Measurements from ENCODE around the gene MED28.

The MED28 gene

DNA sequence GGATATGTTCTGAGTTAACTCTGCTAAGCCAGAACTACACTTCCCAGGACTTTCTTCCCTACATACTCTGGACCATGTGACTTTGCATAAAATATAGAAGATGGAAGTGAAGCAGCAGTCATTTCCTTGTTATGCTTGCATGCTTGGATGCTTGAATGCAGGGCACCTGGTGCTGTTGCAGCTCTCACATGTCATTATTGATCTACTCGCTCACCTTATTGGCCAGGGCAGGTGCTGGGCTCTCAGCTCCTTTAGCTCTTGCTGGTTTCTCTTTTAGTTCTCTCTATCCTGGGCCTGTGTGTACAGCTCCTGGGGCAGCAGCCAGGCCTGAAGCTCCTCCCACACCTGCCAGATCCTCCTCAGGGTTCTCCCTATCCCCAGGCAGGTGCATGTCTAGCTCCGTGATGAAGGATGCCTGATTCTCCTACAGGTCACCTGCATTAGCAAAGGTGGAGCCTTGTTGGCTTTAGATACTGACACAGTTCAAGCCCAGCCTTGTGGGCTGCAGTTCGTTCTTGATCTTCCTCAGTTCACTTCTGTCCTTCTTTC is 53.3 kb downstream of the MED28 start:
- WGBS, 2 donors (ENCODE audit: extremely low coverage in 2 of 2, insufficient read length in 2 of 2, insufficient replicate concordance in 1 of 2): no CpG with 5 or more reads among the region's 3 CpGs
- DNase-seq (ENCODE audit: low spot score): no peak
- no peak overlapping the region for H2BK5ac ChIP-seq (ENCODE audit: low read length)
- H2BK12ac ChIP-seq (ENCODE audit: low read length): no peak overlapping the region
- peaks cover 0 to 3% (median 0%) of the 10 kb centered on the region in 3 experiments for H3K27me3 ChIP-seq (ENCODE audit: control insufficient read depth in 3 of 3, insufficient read depth in 3 of 3, low read depth in 1 of 3, low read length in 3 of 3)
- no peak overlapping the region for H4K8ac ChIP-seq (ENCODE audit: low read depth, low read length)
- peaks cover 0 to 2% of the 10 kb centered on the region in 2 donors for H3K9me3 ChIP-seq (replicated peaks in 1 of 2; ENCODE audit: control insufficient read depth in 2 of 2, insufficient read depth in 1 of 2, low read depth in 1 of 2, low read length in 2 of 2)
- H3K4me1 ChIP-seq (ENCODE audit: control insufficient read depth in 2 of 2, insufficient read depth in 1 of 2, low read depth in 1 of 2, low read length in 2 of 2): no peaks in the 10 kb centered on the region
- no peak overlapping the region for H2BK15ac ChIP-seq (ENCODE audit: low read length)
- no peak overlapping the region for H3K4me3 ChIP-seq (ENCODE audit: low read length in 2 of 2)
- H3K14ac ChIP-seq (ENCODE audit: low read length): no peak overlapping the region
- H3K36me3 ChIP-seq (replicated peaks in 1 of 2; ENCODE audit: control insufficient read depth in 2 of 2, insufficient read depth in 2 of 2, low read length in 2 of 2): peaks cover 0 to 2% of the 10 kb centered on the region in 2 donors
- H3K9ac ChIP-seq (ENCODE audit: low read depth, low read length, poor library complexity): no peak overlapping the region
- H3K4ac ChIP-seq (ENCODE audit: low read length): no peak overlapping the region
- H4K91ac ChIP-seq (ENCODE audit: low read depth, low read length, poor library complexity): no peak overlapping the region
- no peak overlapping the region for H3K18ac ChIP-seq (ENCODE audit: low read length)
- no peak overlapping the region for H2AFZ ChIP-seq (ENCODE audit: low read length)
- no peak overlapping the region for H2AK5ac ChIP-seq (ENCODE audit: low read depth, low read length)
- no peak overlapping the region for H3K27ac ChIP-seq (replicated peaks; ENCODE audit: low read length)
- H3K23ac ChIP-seq (ENCODE audit: low read depth, low read length, poor library complexity): no peak overlapping the region
- no peak overlapping the region for H2BK120ac ChIP-seq (ENCODE audit: low read depth, low read length)
- no peak overlapping the region for H3K4me2 ChIP-seq (ENCODE audit: insufficient read depth, low read length, poor library complexity, severe bottlenecking)
- H3K79me1 ChIP-seq (ENCODE audit: low read depth, low read length): no peaks in the 10 kb centered on the region

DNA sequence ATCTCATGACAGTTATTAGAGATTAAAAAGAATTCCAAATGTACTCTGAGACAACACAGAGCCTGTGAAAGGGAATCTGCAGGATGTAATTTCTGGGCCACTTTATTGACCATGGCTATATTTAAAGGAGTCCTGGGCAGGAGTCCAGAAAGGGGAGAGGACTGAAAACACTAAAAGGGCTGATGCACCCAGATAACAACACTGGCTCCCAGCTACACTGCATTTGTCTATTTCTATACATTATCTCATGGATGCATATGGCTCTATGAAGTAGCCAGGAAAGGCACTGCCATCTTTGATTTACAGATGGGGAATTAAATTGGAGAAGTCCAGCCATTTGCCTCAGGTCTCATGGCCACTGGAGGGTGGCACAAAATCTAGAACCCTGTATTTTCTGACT is 56.0 kb downstream of the MED28 start:
- Histone ChIP-seq H3K14ac (ENCODE audit: low read length) (no peak overlapping the region), H2BK120ac (ENCODE audit: low read depth, low read length) (no peak overlapping the region), H4K8ac (ENCODE audit: low read depth, low read length) (no peak overlapping the region), H3K4me3 (ENCODE audit: low read length in 2 of 2) (no peak overlapping the region), H3K9ac (ENCODE audit: low read depth, low read length, poor library complexity) (no peak overlapping the region), H3K23ac (ENCODE audit: low read depth, low read length, poor library complexity) (no peak overlapping the region), H4K91ac (ENCODE audit: low read depth, low read length, poor library complexity) (no peak overlapping the region), H2BK5ac (ENCODE audit: low read length) (no peak overlapping the region), H3K79me1 (ENCODE audit: low read depth, low read length) (no peaks in the 10 kb centered on the region), H2AFZ (ENCODE audit: low read length) (no peak overlapping the region), H2AK5ac (ENCODE audit: low read depth, low read length) (no peak overlapping the region), H3K27ac (replicated peaks; ENCODE audit: low read length) (no peak overlapping the region), H3K36me3 (replicated peaks in 1 of 2; ENCODE audit: control insufficient read depth in 2 of 2, insufficient read depth in 2 of 2, low read length in 2 of 2) (peaks cover 0 to 2% of the 10 kb centered on the region in 2 donors), H3K9me3 (replicated peaks in 1 of 2; ENCODE audit: control insufficient read depth in 2 of 2, insufficient read depth in 1 of 2, low read depth in 1 of 2, low read length in 2 of 2) (peaks cover 0 to 2% of the 10 kb centered on the region in 2 donors), H3K4me2 (ENCODE audit: insufficient read depth, low read length, poor library complexity, severe bottlenecking) (no peak overlapping the region), H2BK15ac (ENCODE audit: low read length) (no peak overlapping the region), H3K27me3 (ENCODE audit: control insufficient read depth in 3 of 3, insufficient read depth in 3 of 3, low read depth in 1 of 3, low read length in 3 of 3) (peaks cover 0 to 3% (median 0%) of the 10 kb centered on the region in 3 experiments), H3K18ac (ENCODE audit: low read length) (no peak overlapping the region), H3K4me1 (ENCODE audit: control insufficient read depth in 2 of 2, insufficient read depth in 1 of 2, low read depth in 1 of 2, low read length in 2 of 2) (no peaks in the 10 kb centered on the region), H2BK12ac (ENCODE audit: low read length) (no peak overlapping the region), H3K4ac (ENCODE audit: low read length) (no peak overlapping the region)
- DNase-seq (ENCODE audit: low spot score): no peak

DNA sequence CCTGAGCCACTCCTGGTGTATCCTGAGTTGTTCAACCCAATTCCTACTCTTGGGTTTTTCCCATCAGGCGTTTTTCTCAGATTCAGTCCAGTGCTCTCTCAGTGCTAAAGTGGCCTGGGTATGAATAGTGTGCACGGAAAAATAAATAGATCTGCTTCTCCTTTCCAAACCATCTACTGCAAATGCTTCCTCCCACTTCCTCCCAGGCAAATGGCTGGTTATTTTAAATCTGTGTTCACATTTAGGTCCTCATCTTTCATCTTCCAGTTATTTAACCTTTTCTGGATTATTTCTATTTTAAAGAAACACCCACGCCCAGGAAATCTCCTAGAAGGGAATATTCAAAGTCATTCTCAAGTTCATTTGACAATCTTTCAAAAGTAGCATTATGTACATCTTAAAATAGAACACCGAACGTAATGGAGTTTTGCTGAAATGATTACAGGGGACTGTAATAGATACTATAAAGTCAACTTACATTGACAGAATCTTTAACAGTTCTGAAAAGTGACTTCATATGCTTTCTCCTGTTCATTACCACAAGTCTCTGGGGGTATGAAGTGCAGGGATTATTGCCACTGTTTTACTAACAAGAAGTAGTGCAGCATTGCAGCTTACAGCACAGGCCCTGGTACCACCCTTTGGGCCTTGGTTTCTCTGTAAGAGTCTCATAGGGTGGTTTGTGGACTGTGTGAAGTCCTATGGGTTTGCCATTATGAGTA is 66.3 kb downstream of the MED28 start:
- H2AFZ ChIP-seq (ENCODE audit: low read length): no peak overlapping the region
- H3K79me1 ChIP-seq (ENCODE audit: low read depth, low read length): no peaks in the 10 kb centered on the region
- H4K8ac ChIP-seq (ENCODE audit: low read depth, low read length): no peak overlapping the region
- no peak overlapping the region for H2BK15ac ChIP-seq (ENCODE audit: low read length)
- no peaks in the 10 kb centered on the region for H3K4me1 ChIP-seq (ENCODE audit: control insufficient read depth in 2 of 2, insufficient read depth in 1 of 2, low read depth in 1 of 2, low read length in 2 of 2)
- H3K18ac ChIP-seq (ENCODE audit: low read length): no peak overlapping the region
- no peak overlapping the region for H2BK5ac ChIP-seq (ENCODE audit: low read length)
- no peak overlapping the region for H3K4ac ChIP-seq (ENCODE audit: low read length)
- H3K36me3 ChIP-seq (replicated peaks in 1 of 2; ENCODE audit: control insufficient read depth in 2 of 2, insufficient read depth in 2 of 2, low read length in 2 of 2): no peaks in the 10 kb centered on the region
- H3K23ac ChIP-seq (ENCODE audit: low read depth, low read length, poor library complexity): no peak overlapping the region
- no CpG with 5 or more reads among the region's 5 CpGs for WGBS, 2 donors (ENCODE audit: extremely low coverage in 2 of 2, insufficient read length in 2 of 2, insufficient replicate concordance in 1 of 2)
- H2AK5ac ChIP-seq (ENCODE audit: low read depth, low read length): no peak overlapping the region
- H3K9me3 ChIP-seq (replicated peaks in 1 of 2; ENCODE audit: control insufficient read depth in 2 of 2, insufficient read depth in 1 of 2, low read depth in 1 of 2, low read length in 2 of 2): no peaks in the 10 kb centered on the region
- H3K27me3 ChIP-seq (ENCODE audit: control insufficient read depth in 3 of 3, insufficient read depth in 3 of 3, low read depth in 1 of 3, low read length in 3 of 3): peaks cover 0 to 3% (median 0%) of the 10 kb centered on the region in 3 experiments
- no peak overlapping the region for H2BK12ac ChIP-seq (ENCODE audit: low read length)
- no peak overlapping the region for H3K27ac ChIP-seq (replicated peaks; ENCODE audit: low read length)
- no peak overlapping the region for H4K91ac ChIP-seq (ENCODE audit: low read depth, low read length, poor library complexity)
- no peak for DNase-seq (ENCODE audit: low spot score)
- H3K4me3 ChIP-seq (ENCODE audit: low read length in 2 of 2): no peak overlapping the region
- H2BK120ac ChIP-seq (ENCODE audit: low read depth, low read length): no peak overlapping the region
- no peak overlapping the region for H3K4me2 ChIP-seq (ENCODE audit: insufficient read depth, low read length, poor library complexity, severe bottlenecking)
- H3K9ac ChIP-seq (ENCODE audit: low read depth, low read length, poor library complexity): no peak overlapping the region
- H3K14ac ChIP-seq (ENCODE audit: low read length): no peak overlapping the region

DNA sequence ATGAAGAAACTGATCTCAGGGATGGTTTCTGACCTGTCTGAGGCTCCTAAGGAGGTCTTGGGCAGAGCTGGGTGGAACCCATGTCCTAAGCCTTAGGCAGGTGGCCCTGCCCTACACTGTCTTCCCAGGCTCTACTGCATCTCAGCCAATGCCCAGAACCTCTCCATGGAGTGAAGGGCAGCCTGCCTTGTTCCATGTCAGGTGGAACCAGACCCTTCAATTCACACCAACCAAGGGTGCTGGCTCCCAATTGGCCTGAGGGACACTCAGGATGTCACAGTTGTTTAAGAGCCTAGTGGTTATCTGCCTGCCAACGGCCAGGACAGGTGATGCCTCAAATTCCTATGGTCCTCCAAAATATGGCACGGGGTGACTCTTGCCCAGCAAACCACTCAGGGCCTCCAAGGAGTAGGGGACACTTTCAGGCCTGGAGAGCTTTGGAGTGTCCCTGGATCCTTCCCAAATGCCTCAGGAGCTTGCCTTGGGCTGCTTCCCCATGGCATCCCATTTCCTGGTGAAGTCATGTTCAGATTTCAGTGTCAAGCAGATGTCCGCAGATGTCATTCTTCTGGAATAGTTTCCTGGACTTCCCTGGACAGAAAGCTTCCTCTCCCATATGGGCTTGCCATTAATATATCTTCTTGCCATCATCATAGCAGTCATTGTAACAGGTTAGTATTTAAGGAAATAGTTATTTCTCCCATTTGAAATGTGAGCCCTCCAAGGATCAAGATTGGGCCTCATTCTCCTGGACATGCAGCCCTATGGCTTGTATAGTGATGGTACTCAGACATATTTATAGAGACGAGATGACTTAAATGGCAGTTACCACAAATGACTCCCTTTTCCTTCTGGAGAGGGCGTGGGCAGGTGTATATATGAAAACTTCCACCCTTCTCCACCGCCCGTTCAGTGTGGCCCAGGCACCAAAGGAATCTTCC is 67.1 kb downstream of the MED28 start:
- H2AFZ ChIP-seq (ENCODE audit: low read length): no peak overlapping the region
- H3K9me3 ChIP-seq (replicated peaks in 1 of 2; ENCODE audit: control insufficient read depth in 2 of 2, insufficient read depth in 1 of 2, low read depth in 1 of 2, low read length in 2 of 2): no peaks in the 10 kb centered on the region
- H3K27ac ChIP-seq (replicated peaks; ENCODE audit: low read length): no peak overlapping the region
- H2BK15ac ChIP-seq (ENCODE audit: low read length): no peak overlapping the region
- H3K14ac ChIP-seq (ENCODE audit: low read length): no peak overlapping the region
- DNase-seq (ENCODE audit: low spot score): no peak
- no peaks in the 10 kb centered on the region for H3K36me3 ChIP-seq (replicated peaks in 1 of 2; ENCODE audit: control insufficient read depth in 2 of 2, insufficient read depth in 2 of 2, low read length in 2 of 2)
- H3K4me3 ChIP-seq (ENCODE audit: low read length in 2 of 2): no peak overlapping the region
- no peak overlapping the region for H3K4ac ChIP-seq (ENCODE audit: low read length)
- no peak overlapping the region for H2AK5ac ChIP-seq (ENCODE audit: low read depth, low read length)
- H3K18ac ChIP-seq (ENCODE audit: low read length): no peak overlapping the region
- no peak overlapping the region for H3K4me2 ChIP-seq (ENCODE audit: insufficient read depth, low read length, poor library complexity, severe bottlenecking)
- no peaks in the 10 kb centered on the region for H3K4me1 ChIP-seq (ENCODE audit: control insufficient read depth in 2 of 2, insufficient read depth in 1 of 2, low read depth in 1 of 2, low read length in 2 of 2)
- peaks cover 0 to 3% (median 0%) of the 10 kb centered on the region in 3 experiments for H3K27me3 ChIP-seq (ENCODE audit: control insufficient read depth in 3 of 3, insufficient read depth in 3 of 3, low read depth in 1 of 3, low read length in 3 of 3)
- H3K79me1 ChIP-seq (ENCODE audit: low read depth, low read length): no peaks in the 10 kb centered on the region
- no peak overlapping the region for H4K8ac ChIP-seq (ENCODE audit: low read depth, low read length)
- no peak overlapping the region for H2BK12ac ChIP-seq (ENCODE audit: low read length)
- H3K9ac ChIP-seq (ENCODE audit: low read depth, low read length, poor library complexity): no peak overlapping the region
- no peak overlapping the region for H2BK120ac ChIP-seq (ENCODE audit: low read depth, low read length)
- H3K23ac ChIP-seq (ENCODE audit: low read depth, low read length, poor library complexity): no peak overlapping the region
- no peak overlapping the region for H2BK5ac ChIP-seq (ENCODE audit: low read length)
- H4K91ac ChIP-seq (ENCODE audit: low read depth, low read length, poor library complexity): no peak overlapping the region
- no CpG with 5 or more reads among the region's 7 CpGs for WGBS, 2 donors (ENCODE audit: extremely low coverage in 2 of 2, insufficient read length in 2 of 2, insufficient replicate concordance in 1 of 2)
